H1 (cell line): ENCODE measurements around the gene PEX6. TPM values are rescaled to one million over a fixed set of nuclear protein-coding genes. Genes with fewer than 3 reads are reported as not detected.

Experiments
- ATF2 ChIP-seq: IDR thresholded peaks from 2 replicates; pipeline ENCODE4 v1.6.1; 2012; ENCODE audit warnings: low read length, inconsistent platforms
- ATF3 ChIP-seq: IDR thresholded peaks from 2 replicates; pipeline ENCODE4 v1.6.1; 2011; ENCODE audit warnings: low read depth, mild to moderate bottlenecking, low read length; ENCODE audit not compliant: insufficient read depth
- FOSL1 ChIP-seq: IDR thresholded peaks from 2 replicates; pipeline ENCODE4 v1.6.1; 2011; ENCODE audit warnings: mild to moderate bottlenecking, low read depth, low read length, moderate library complexity; ENCODE audit not compliant: insufficient read depth
- POU5F1 ChIP-seq: IDR thresholded peaks from 2 replicates; pipeline ENCODE4 v1.6.1; 2011; ENCODE audit warnings: low read depth, mild to moderate bottlenecking, low read length, moderate library complexity
- SP2 ChIP-seq: IDR thresholded peaks from 2 replicates; pipeline ENCODE4 v1.6.1; 2012; ENCODE audit warnings: mild to moderate bottlenecking, low read length, inconsistent platforms
- SP4 ChIP-seq: IDR thresholded peaks from 2 replicates; pipeline ENCODE4 v1.6.1; 2012; ENCODE audit warnings: low read length, inconsistent platforms
- SRF ChIP-seq: IDR thresholded peaks from 2 replicates; pipeline ENCODE4 v1.6.1; 2011; ENCODE audit warnings: mild to moderate bottlenecking, low read depth, low read length, moderate library complexity
- TEAD4 ChIP-seq: IDR thresholded peaks from 2 replicates; pipeline ENCODE4 v1.6.1; 2012; ENCODE audit warnings: low read depth, low read length, inconsistent platforms, mixed read lengths
- polyA plus RNA-seq, 7 experiments: library from polyadenylated mRNA; depleted of rRNA in 3 of 7; stranded (reverse) in 5 of 7; unstranded in 2 of 7; fragments of >200 nt in 5 of 7; fragments of 200-250 nt in 2 of 7; gene quantifications; 1 replicate in 5 of 7; 2 replicates in 1 of 7; 4 replicates in 1 of 7; pipeline versions ENCODE4 v1.2.1 to v1.2.3, GENCODE V29; 2011 to 2013; ENCODE audit warnings: missing spikeins in 2 of 7, mixed read lengths in 2 of 7
- total RNA-seq: library from RNA; stranded (reverse); fragmentation: NEBNext Ultra II Directional; extraction: Animal tissue kit (Norgen Biotek cat#: 25700); gene quantifications from 2 replicates; pipeline ENCODE4 v1.2.1, GENCODE V29; 2021

PEX6 gene
- total and polyA plus RNA-seq, 2 of the 8 experiments (the other 6 are each of a cell fraction or from before 2014, with no cell fraction given) = 6.4 to 12.5 TPM

GRCh38 chr6:42979523-42980177 lies 669 bp upstream of the PEX6 start (continued):
- TF ChIP-seq SRF (no peak), FOSL1 (no peak), ATF2 (no peak), SP2 (no peak), SP4 (no peak), ATF3 (no peak), TEAD4 (no peak), POU5F1 (no peak)
- TF ChIP-seq, all 59 proteins: peak for 0
